NB4 (cell line): ENCODE results near the gene VPS37D.

Experiments used
- TF ChIP-seq, protein P1 (sequence below): IDR thresholded peaks from one replicate; pipeline ENCODE4 v1.5.1; 2012; ENCODE audit warnings: low read depth, low read length
- TF ChIP-seq, protein P2 (sequence below): IDR thresholded peaks from 2 replicates; pipeline ENCODE4 v1.6.1; 2011; ENCODE audit warnings: low read depth, low read length

- TF ChIP-seq, protein P1, sequence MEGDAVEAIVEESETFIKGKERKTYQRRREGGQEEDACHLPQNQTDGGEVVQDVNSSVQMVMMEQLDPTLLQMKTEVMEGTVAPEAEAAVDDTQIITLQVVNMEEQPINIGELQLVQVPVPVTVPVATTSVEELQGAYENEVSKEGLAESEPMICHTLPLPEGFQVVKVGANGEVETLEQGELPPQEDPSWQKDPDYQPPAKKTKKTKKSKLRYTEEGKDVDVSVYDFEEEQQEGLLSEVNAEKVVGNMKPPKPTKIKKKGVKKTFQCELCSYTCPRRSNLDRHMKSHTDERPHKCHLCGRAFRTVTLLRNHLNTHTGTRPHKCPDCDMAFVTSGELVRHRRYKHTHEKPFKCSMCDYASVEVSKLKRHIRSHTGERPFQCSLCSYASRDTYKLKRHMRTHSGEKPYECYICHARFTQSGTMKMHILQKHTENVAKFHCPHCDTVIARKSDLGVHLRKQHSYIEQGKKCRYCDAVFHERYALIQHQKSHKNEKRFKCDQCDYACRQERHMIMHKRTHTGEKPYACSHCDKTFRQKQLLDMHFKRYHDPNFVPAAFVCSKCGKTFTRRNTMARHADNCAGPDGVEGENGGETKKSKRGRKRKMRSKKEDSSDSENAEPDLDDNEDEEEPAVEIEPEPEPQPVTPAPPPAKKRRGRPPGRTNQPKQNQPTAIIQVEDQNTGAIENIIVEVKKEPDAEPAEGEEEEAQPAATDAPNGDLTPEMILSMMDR = no peak
- TF ChIP-seq, protein P2, sequence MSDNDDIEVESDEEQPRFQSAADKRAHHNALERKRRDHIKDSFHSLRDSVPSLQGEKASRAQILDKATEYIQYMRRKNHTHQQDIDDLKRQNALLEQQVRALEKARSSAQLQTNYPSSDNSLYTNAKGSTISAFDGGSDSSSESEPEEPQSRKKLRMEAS = no peak
Observed at GRCh38 chr7:73707045-73707631, 39.5 kb downstream of the VPS37D start.
